Panc1 (cell line): ENCODE results near the gene RAB4A. TPM values are rescaled to one million over a fixed set of nuclear protein-coding genes. Genes with fewer than 3 reads are reported as not detected.

ENCODE experiments used
- ATAC-seq: fragments of 200-7000 bp; cut with Tn5 transposase; 2 replicates; pipeline ENCODE4 v1.9.1; 2020; ENCODE audit warnings: mild to moderate bottlenecking, moderate library complexity
- BruUV-seq: library from RNA; stranded (reverse); fragments of 400-500 nt; replicated peaks from 2 replicates; lab custom pipeline; 2021; lab: Mats Ljungman, UMichigan
- CTCF ChIA-PET: fragments of 300-600 bp; sonication (Branson Sonifier 250); formaldehyde crosslinking; loops from one replicate; lab custom pipeline; 2022; ENCODE audit warnings: antibody characterized with exemption; lab: Charles Lee
- POLR2A ChIA-PET: fragments of 300-600 bp; sonication (Branson Sonifier 250); formaldehyde crosslinking; loops from one replicate; lab custom pipeline; 2022; ENCODE audit warnings: antibody characterized with exemption; lab: Charles Lee
- DNase-seq: peaks from one replicate; pipeline ENCODE4 v3.0.0-alpha.2; 2010; ENCODE audit warnings: low read depth, low spot score
- H3K27ac ChIP-seq: 2 replicates; pipeline ENCODE4 v1.5.1; 2011; ENCODE audit warnings: mild to moderate bottlenecking, low read length, inconsistent platforms
- H3K27me3 ChIP-seq: fragments of 200-500 bp; sonication (Bioruptor generic); 2 replicates; pipeline ENCODE4 v1.6.0; 2014; ENCODE audit warnings: low read length, inconsistent platforms; ENCODE audit not compliant: control insufficient read depth, insufficient read depth
- H3K36me3 ChIP-seq: fragments of 200-500 bp; sonication (Bioruptor generic); 2 replicates; pipeline ENCODE4 v1.5.1; 2014; ENCODE audit warnings: inconsistent platforms, mild to moderate bottlenecking, low read length, moderate library complexity; ENCODE audit not compliant: control insufficient read depth, insufficient read depth
- H3K4me1 ChIP-seq: 2 replicates; pipeline ENCODE4 v1.5.1; 2011; ENCODE audit warnings: inconsistent platforms, mild to moderate bottlenecking, low read length, moderate library complexity; ENCODE audit not compliant: control insufficient read depth, insufficient read depth
- H3K4me3 ChIP-seq, 2 experiments: 2 replicates each; pipeline ENCODE4 v1.5.1; 2011 to 2012; ENCODE audit warnings: low read depth in 2 of 2, low read length in 2 of 2, mild to moderate bottlenecking in 2 of 2, inconsistent platforms in 1 of 2, moderate library complexity in 1 of 2
- H3K9me3 ChIP-seq: fragments of 200-500 bp; sonication (Bioruptor generic); 2 replicates; pipeline ENCODE4 v1.5.1; 2014; ENCODE audit warnings: low read depth, mild to moderate bottlenecking, inconsistent platforms, low read length, moderate library complexity; ENCODE audit not compliant: control insufficient read depth, insufficient read depth
- POLR2AphosphoS5 ChIP-seq: IDR thresholded peaks from 2 replicates; pipeline ENCODE4 v1.6.1; 2012; ENCODE audit warnings: mild to moderate bottlenecking, low read depth, low read length, moderate library complexity
- SIN3A ChIP-seq: IDR thresholded peaks from 2 replicates; pipeline ENCODE4 v1.6.1; 2012; ENCODE audit warnings: low read depth, mild to moderate bottlenecking, low read length, moderate library complexity, borderline replicate concordance; ENCODE audit not compliant: insufficient read depth
- TCF7L2 ChIP-seq: IDR thresholded peaks from 2 replicates; pipeline ENCODE4 v1.6.1; 2011; ENCODE audit warnings: mild to moderate bottlenecking, low read depth, low read length, inconsistent platforms
- in situ Hi-C: cut with HindIII; loops from 2 replicates; pipeline ENCODE4 v1.10.0; 2016; ENCODE audit warnings: low sequenced_read_pairs, low pct_unique_long_range_greater_than_20kb
- intact Hi-C: fragments of 100-400 bp; cut with micrococcal nuclease; formaldehyde crosslinking; loops from one replicate; pipeline ENCODE4 v1.10.0; 2022; ENCODE audit not compliant: unreplicated experiment
- total RNA-seq: library from RNA; stranded (reverse); gene quantifications from one replicate; pipeline ENCODE4 v1.2.1, GENCODE V29; 2021; ENCODE audit not compliant: unreplicated experiment
- TF ChIP-seq, protein P1 (sequence below): fragments of 450-650 bp; IDR thresholded peaks from 2 replicates; pipeline ENCODE4 v1.5.1; 2017; ENCODE audit warnings: mild to moderate bottlenecking
- TF ChIP-seq, protein P2 (sequence below), 2 experiments: IDR thresholded peaks; 2 replicates each; pipeline ENCODE4 v1.6.1; 2011 to 2012; ENCODE audit warnings: low read depth in 2 of 2, control low read depth in 1 of 2, low read length in 1 of 2, mild to moderate bottlenecking in 1 of 2, moderate library complexity in 1 of 2; ENCODE audit not compliant: insufficient read depth in 1 of 2

Gene RAB4A
- total RNA-seq, 1 experiment from 2014 or later, result 73.0 TPM

DNA sequence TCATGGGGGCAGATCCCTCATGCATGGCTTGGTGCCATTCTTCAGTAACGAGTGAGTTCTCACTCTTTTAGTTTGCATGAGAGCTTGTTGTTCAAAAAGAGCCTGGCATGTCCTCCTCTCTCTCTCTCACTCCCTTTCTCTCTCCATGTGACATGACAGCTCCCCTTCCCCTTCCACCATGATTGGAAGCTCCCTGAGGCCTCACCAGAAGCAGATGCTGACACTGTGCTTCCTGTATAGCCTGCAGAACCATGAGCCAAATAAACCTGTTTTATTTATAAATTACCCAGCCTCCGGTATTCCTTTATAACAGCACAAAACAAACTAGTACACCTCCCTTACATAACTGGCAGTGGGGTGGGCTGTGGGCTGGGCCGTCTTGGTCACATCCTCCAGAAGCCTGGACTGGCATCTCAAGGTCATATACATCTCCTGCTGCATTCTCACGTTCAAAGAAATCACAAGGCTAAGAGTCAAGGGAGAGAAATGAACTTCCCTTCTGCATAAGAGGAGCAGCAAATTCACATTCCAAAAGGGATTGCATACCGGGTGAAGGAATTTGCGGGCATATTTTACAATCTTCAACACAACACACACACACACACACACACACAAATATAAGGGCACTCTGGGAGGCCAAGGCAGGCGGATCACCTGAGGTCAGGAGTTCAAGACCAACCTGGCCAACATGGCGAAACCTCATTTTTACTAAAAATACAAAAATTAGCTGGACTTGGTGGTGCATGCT is 74.2 kb downstream of the RAB4A start:
- Histone ChIP-seq H3K4me1 (peaks cover 10% of the 10 kb centered on the region), H3K4me3 (no peak overlapping the region), H3K9me3 (no peaks in the 10 kb centered on the region), H3K36me3 (no peaks in the 10 kb centered on the region), H3K27ac (no peak overlapping the region), H3K27me3 (no peaks in the 10 kb centered on the region)
- POLR2A ChIA-PET, result no interaction called here
- ATAC-seq, result no peak
- intact Hi-C loops (loop anchor here (10.0 kb wide), 3 partner anchors 60 to 140 kb away; no protein-coding TSS in a partner anchor), in situ Hi-C loops (no loop called here)
- CTCF ChIA-PET, result no interaction called here
- TF ChIP-seq, protein P1, sequence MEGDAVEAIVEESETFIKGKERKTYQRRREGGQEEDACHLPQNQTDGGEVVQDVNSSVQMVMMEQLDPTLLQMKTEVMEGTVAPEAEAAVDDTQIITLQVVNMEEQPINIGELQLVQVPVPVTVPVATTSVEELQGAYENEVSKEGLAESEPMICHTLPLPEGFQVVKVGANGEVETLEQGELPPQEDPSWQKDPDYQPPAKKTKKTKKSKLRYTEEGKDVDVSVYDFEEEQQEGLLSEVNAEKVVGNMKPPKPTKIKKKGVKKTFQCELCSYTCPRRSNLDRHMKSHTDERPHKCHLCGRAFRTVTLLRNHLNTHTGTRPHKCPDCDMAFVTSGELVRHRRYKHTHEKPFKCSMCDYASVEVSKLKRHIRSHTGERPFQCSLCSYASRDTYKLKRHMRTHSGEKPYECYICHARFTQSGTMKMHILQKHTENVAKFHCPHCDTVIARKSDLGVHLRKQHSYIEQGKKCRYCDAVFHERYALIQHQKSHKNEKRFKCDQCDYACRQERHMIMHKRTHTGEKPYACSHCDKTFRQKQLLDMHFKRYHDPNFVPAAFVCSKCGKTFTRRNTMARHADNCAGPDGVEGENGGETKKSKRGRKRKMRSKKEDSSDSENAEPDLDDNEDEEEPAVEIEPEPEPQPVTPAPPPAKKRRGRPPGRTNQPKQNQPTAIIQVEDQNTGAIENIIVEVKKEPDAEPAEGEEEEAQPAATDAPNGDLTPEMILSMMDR, result no peak
- no peak for TF ChIP-seq SIN3A
- no peak for TF ChIP-seq POLR2AphosphoS5
- TF ChIP-seq, protein P2, sequence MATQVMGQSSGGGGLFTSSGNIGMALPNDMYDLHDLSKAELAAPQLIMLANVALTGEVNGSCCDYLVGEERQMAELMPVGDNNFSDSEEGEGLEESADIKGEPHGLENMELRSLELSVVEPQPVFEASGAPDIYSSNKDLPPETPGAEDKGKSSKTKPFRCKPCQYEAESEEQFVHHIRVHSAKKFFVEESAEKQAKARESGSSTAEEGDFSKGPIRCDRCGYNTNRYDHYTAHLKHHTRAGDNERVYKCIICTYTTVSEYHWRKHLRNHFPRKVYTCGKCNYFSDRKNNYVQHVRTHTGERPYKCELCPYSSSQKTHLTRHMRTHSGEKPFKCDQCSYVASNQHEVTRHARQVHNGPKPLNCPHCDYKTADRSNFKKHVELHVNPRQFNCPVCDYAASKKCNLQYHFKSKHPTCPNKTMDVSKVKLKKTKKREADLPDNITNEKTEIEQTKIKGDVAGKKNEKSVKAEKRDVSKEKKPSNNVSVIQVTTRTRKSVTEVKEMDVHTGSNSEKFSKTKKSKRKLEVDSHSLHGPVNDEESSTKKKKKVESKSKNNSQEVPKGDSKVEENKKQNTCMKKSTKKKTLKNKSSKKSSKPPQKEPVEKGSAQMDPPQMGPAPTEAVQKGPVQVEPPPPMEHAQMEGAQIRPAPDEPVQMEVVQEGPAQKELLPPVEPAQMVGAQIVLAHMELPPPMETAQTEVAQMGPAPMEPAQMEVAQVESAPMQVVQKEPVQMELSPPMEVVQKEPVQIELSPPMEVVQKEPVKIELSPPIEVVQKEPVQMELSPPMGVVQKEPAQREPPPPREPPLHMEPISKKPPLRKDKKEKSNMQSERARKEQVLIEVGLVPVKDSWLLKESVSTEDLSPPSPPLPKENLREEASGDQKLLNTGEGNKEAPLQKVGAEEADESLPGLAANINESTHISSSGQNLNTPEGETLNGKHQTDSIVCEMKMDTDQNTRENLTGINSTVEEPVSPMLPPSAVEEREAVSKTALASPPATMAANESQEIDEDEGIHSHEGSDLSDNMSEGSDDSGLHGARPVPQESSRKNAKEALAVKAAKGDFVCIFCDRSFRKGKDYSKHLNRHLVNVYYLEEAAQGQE (IDR thresholded peaks at IDR 0.05; ENCODE audit: insufficient read depth in 1 of 2, low read depth in 2 of 2, low read length in 1 of 2), result no peak
- TF ChIP-seq TCF7L2, result no peak
- BruUV-seq, result no TSS peak
- DNase-seq, result no peak

DNA sequence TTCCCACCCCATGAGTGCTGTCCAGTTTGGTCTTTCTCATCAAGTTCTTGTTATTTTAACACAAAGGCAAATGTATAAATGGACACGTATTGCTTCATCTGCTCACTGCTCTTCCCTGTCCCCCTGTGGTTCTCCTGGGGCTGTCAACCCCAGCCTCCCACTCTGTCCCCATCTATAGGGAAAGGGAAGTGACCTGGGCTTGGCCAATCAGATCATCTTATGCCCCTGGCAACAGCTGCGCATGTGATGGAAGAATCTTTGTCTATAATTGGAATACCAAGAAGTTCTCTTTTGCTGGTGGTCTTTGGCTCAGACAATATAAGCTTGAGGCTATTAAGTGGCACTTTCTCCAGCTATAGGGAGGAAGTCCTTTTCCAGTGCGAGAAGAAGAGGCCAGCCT is 76.6 kb downstream of the RAB4A start:
- no peak for DNase-seq
- BruUV-seq, result no TSS peak
- intact Hi-C loops, result loop anchor here (10.0 kb wide), 3 partner anchors 57 to 137 kb away; no protein-coding TSS in a partner anchor
- TF ChIP-seq, protein P1, result no peak
- TF ChIP-seq, protein P2 (IDR thresholded peaks at IDR 0.05; ENCODE audit: insufficient read depth in 1 of 2, low read depth in 2 of 2, low read length in 1 of 2), result no peak
- Histone ChIP-seq H3K9me3 (no peaks in the 10 kb centered on the region), H3K27ac (no peak overlapping the region), H3K4me3 (no peak overlapping the region), H3K36me3 (no peaks in the 10 kb centered on the region), H3K4me1 (peaks cover 5% of the 10 kb centered on the region; the same call in 1 of the 2 replicates), H3K27me3 (no peaks in the 10 kb centered on the region)
- ChIA-PET POLR2A (no interaction called here), CTCF (no interaction called here)
- in situ Hi-C loops, result no loop called here
- no peak for ATAC-seq
